Measurements from ENCODE around the gene CTAGE1.
A peak's percentile ranks its signal among the peaks of the same experiment; 100 is the strongest.
"Not testable (repeated sequence)": the region's sequence is repeated elsewhere in the genome, so short reads cannot be mapped to it uniquely, and the experiment has no call there.

Gene CTAGE1

GRCh38 chr18:22417496-22418188, at the start of gene CTAGE1:
Gene CTAGE1 (minus strand): TSS chr18:22417915. CDS start chr18:22417811, 104 bp downstream.
- ATAC-seq = no peak
- Mint-ChIP-seq H3K27ac (no peak within 1 kb of the TSS), H3K36me3 (no peaks in the 10 kb centered on the region)

GRCh38 chr18:22466608-22467395, 49.1 kb upstream of the CTAGE1 start:
- DNase-seq (ENCODE audit: low spot score in 2 of 2) (no peak), ATAC-seq (peak; percentile 53)
- peaks cover 17% of the 10 kb centered on the region for H3K4me1 Mint-ChIP-seq
- H3K36me3 Mint-ChIP-seq = no peaks in the 10 kb centered on the region
- no peak overlapping the region for H3K4me3 Mint-ChIP-seq
- H3K27ac Mint-ChIP-seq = peak overlapping the region; percentile 72
- peaks cover 3% of the 10 kb centered on the region for H3K9me3 Mint-ChIP-seq

More at GRCh38 chr18:22417496-22418188, at the start of gene CTAGE1:
- Mint-ChIP-seq H3K4me3 (no peak within 1 kb of the TSS), H3K9me3 (peaks cover 9% of the 10 kb centered on the region), H3K4me1 (no peaks in the 10 kb centered on the region)
- no peak for DNase-seq (ENCODE audit: low spot score in 2 of 2)

GRCh38 chr18:22465859-22466457, 48.2 kb upstream of the CTAGE1 start:
- H3K4me1 Mint-ChIP-seq = peaks cover 17% of the 10 kb centered on the region
- DNase-seq (ENCODE audit: low spot score in 2 of 2) (peak in 1 of 2 donors; percentile 52), ATAC-seq (peak; percentile 94)
- H3K36me3 Mint-ChIP-seq = no peaks in the 10 kb centered on the region
- peaks cover 3% of the 10 kb centered on the region for H3K9me3 Mint-ChIP-seq
- no peak overlapping the region for H3K4me3 Mint-ChIP-seq
- H3K27ac Mint-ChIP-seq = peak overlapping the region; percentile 16

GRCh38 chr18:22463076-22463475, 45.4 kb upstream of the CTAGE1 start:
- no peak for ATAC-seq
- Mint-ChIP-seq H3K4me3 (no peak overlapping the region), H3K27ac (no peak overlapping the region), H3K4me1 (peaks cover 17% of the 10 kb centered on the region), H3K9me3 (peaks cover 3% of the 10 kb centered on the region), H3K36me3 (no peaks in the 10 kb centered on the region)
- DNase-seq (ENCODE audit: low spot score in 2 of 2) = no peak

- peaks cover 2% of the 10 kb centered on the region for H3K9me3 Mint-ChIP-seq
- DNase-seq (ENCODE audit: low spot score in 2 of 2) (no peak), ATAC-seq (no peak)
- H3K4me3 Mint-ChIP-seq = no peak overlapping the region
- no peak overlapping the region for H3K27ac Mint-ChIP-seq
- H3K36me3 Mint-ChIP-seq = no peaks in the 10 kb centered on the region
- H3K4me1 Mint-ChIP-seq = no peaks in the 10 kb centered on the region
Observed at GRCh38 chr18:22459491-22459890, 41.8 kb upstream of the CTAGE1 start.

GRCh38 chr18:22457524-22457923, 39.8 kb upstream of the CTAGE1 start:
- no peaks in the 10 kb centered on the region for H3K9me3 Mint-ChIP-seq
- H3K4me1 Mint-ChIP-seq = peaks cover 1% of the 10 kb centered on the region
- H3K4me3 Mint-ChIP-seq = no peak overlapping the region

GRCh38 chr18:22456547-22456946, 38.8 kb upstream of the CTAGE1 start:
- DNase-seq (ENCODE audit: low spot score in 2 of 2) = no peak
- Mint-ChIP-seq H3K36me3 (no peaks in the 10 kb centered on the region), H3K9me3 (no peaks in the 10 kb centered on the region), H3K4me1 (peaks cover 7% of the 10 kb centered on the region), H3K4me3 (no peak overlapping the region), H3K27ac (no peak overlapping the region)
- ATAC-seq = no peak

More at GRCh38 chr18:22457524-22457923, 39.8 kb upstream of the CTAGE1 start:
- DNase-seq (ENCODE audit: low spot score in 2 of 2) = no peak
- ATAC-seq = no peak
- H3K36me3 Mint-ChIP-seq = no peaks in the 10 kb centered on the region
- no peak overlapping the region for H3K27ac Mint-ChIP-seq

- no peaks in the 10 kb centered on the region for H3K9me3 Mint-ChIP-seq
- H3K4me3 Mint-ChIP-seq = no peak overlapping the region
- no peak overlapping the region for H3K27ac Mint-ChIP-seq
- DNase-seq (ENCODE audit: low spot score in 2 of 2) = no peak
- no peak for ATAC-seq
- no peaks in the 10 kb centered on the region for H3K36me3 Mint-ChIP-seq
- H3K4me1 Mint-ChIP-seq = peaks cover 7% of the 10 kb centered on the region
Observed at GRCh38 chr18:22456116-22456480, 38.4 kb upstream of the CTAGE1 start.

- Mint-ChIP-seq H3K4me3 (no peak overlapping the region), H3K27ac (no peak overlapping the region), H3K36me3 (no peaks in the 10 kb centered on the region), H3K9me3 (no peaks in the 10 kb centered on the region), H3K4me1 (peaks cover 7% of the 10 kb centered on the region)
- ATAC-seq (no peak), DNase-seq (ENCODE audit: low spot score in 2 of 2) (no peak)
Observed at GRCh38 chr18:22455425-22456115, 37.9 kb upstream of the CTAGE1 start.

- H3K36me3 Mint-ChIP-seq = no peaks in the 10 kb centered on the region
- DNase-seq (ENCODE audit: low spot score in 2 of 2) (no peak), ATAC-seq (no peak)
- H3K9me3 Mint-ChIP-seq = no peaks in the 10 kb centered on the region
- H3K27ac Mint-ChIP-seq = no peak overlapping the region
- peaks cover 7% of the 10 kb centered on the region for H3K4me1 Mint-ChIP-seq
- H3K4me3 Mint-ChIP-seq = no peak overlapping the region
Observed at GRCh38 chr18:22453315-22453714, 35.6 kb upstream of the CTAGE1 start.

GRCh38 chr18:22452226-22452668, 34.5 kb upstream of the CTAGE1 start:
- H3K4me3 Mint-ChIP-seq = no peak overlapping the region
- DNase-seq (ENCODE audit: low spot score in 2 of 2) (no peak), ATAC-seq (no peak)
- no peaks in the 10 kb centered on the region for H3K9me3 Mint-ChIP-seq
- peaks cover 7% of the 10 kb centered on the region for H3K4me1 Mint-ChIP-seq
- H3K36me3 Mint-ChIP-seq = no peaks in the 10 kb centered on the region
- H3K27ac Mint-ChIP-seq = peak overlapping the region; percentile 9

GRCh38 chr18:22451796-22452195, 34.1 kb upstream of the CTAGE1 start:
- DNase-seq (ENCODE audit: low spot score in 2 of 2) (no peak), ATAC-seq (no peak)
- Mint-ChIP-seq H3K9me3 (no peaks in the 10 kb centered on the region), H3K27ac (no peak overlapping the region), H3K36me3 (no peaks in the 10 kb centered on the region), H3K4me3 (no peak overlapping the region), H3K4me1 (peaks cover 7% of the 10 kb centered on the region)

- H3K4me1 Mint-ChIP-seq; H3K36me3 Mint-ChIP-seq; DNase-seq (ENCODE audit: low spot score in 2 of 2); H3K27ac Mint-ChIP-seq; H3K9me3 Mint-ChIP-seq; ATAC-seq; H3K4me3 Mint-ChIP-seq: not testable (repeated sequence)
Observed at GRCh38 chr18:22450766-22451165, 33.1 kb upstream of the CTAGE1 start.

- H3K4me3 Mint-ChIP-seq; DNase-seq (ENCODE audit: low spot score in 2 of 2); H3K4me1 Mint-ChIP-seq; H3K9me3 Mint-ChIP-seq; H3K27ac Mint-ChIP-seq; ATAC-seq; H3K36me3 Mint-ChIP-seq: not testable (repeated sequence)
Observed at GRCh38 chr18:22450318-22450717, 32.6 kb upstream of the CTAGE1 start.

- not testable (repeated sequence) for H3K9me3 Mint-ChIP-seq; H3K4me1 Mint-ChIP-seq; ATAC-seq; DNase-seq (ENCODE audit: low spot score in 2 of 2); H3K36me3 Mint-ChIP-seq; H3K27ac Mint-ChIP-seq; H3K4me3 Mint-ChIP-seq
Observed at GRCh38 chr18:22449753-22450152, 32.0 kb upstream of the CTAGE1 start.

Measured in stimulated activated effector memory CD8-positive, alpha-beta T cell treated with anti-CD3 and anti-CD28 coated beads, Interleukin-12 subunit alpha, Interleukin-12 subunit beta, amount 100 ng/mL, for 72 hours (primary cell).